ENCODE measurements around the gene ARHGAP6.
"Not testable (repeated sequence)": the region's sequence is repeated elsewhere in the genome, so short reads cannot be mapped to it uniquely, and the experiment has no call there.

DNA sequence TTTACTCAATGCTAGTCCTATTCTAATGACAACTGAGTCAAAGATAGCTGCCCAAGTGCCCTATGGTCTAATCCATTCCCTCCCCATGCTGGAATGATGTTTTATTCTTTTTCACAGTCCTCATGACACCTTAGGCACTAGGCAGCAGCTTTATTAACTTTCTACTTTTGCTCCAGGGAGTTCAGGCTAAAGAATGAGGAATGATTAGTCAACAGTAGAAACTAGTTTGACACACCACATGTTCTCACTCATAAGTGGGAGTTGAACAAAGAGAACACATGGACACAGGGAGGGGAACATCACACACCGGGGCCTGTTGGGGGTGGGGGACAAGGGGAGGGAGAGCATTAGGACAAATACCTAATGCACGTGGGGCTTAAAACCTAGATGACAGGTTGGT is 309.8 kb downstream of the ARHGAP6 start:
- not testable (repeated sequence) for TF ChIP-seq POLR2AphosphoS5 (IDR thresholded peaks at IDR 0.05; ENCODE audit: low read depth, low read length); CTCF (IDR thresholded peaks at IDR 0.05 in 2 of 3, conservative IDR thresholded peaks at IDR 0.05 in 1 of 3; ENCODE audit: borderline replicate concordance in 1 of 3, insufficient read depth in 1 of 3, low read depth in 2 of 3, low read length in 2 of 3); EZH2 (IDR thresholded peaks at IDR 0.05); SP1 (IDR thresholded peaks at IDR 0.05; ENCODE audit: low read depth); EGR1 (IDR thresholded peaks at IDR 0.05; ENCODE audit: low read depth); SRF (IDR thresholded peaks at IDR 0.05; ENCODE audit: low read depth); REST (IDR thresholded peaks at IDR 0.05; ENCODE audit: low read depth); EZH2phosphoT487 (IDR thresholded peaks at IDR 0.05; ENCODE audit: borderline replicate concordance); FOSL1 (IDR thresholded peaks at IDR 0.05; ENCODE audit: low read depth); POLR2A (IDR thresholded peaks at IDR 0.05; ENCODE audit: borderline replicate concordance, extremely low read depth, insufficient read depth, insufficient read length); TCF7L2 (IDR thresholded peaks at IDR 0.05; ENCODE audit: borderline replicate concordance, extremely low read depth, insufficient read depth, insufficient read length)
- TF ChIP-seq, protein P1, sequence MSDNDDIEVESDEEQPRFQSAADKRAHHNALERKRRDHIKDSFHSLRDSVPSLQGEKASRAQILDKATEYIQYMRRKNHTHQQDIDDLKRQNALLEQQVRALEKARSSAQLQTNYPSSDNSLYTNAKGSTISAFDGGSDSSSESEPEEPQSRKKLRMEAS (IDR thresholded peaks at IDR 0.05), result not testable (repeated sequence)

Measured in HCT116 (cell line).